H9 (cell line): Measurements from ENCODE around the gene HTRA3. TPM values are rescaled to one million over a fixed set of nuclear protein-coding genes. Genes with fewer than 3 reads are reported as not detected.

Source experiments
- DNase-seq: peaks from one replicate; pipeline ENCODE4 v3.0.0-alpha.2; 2017
- H2AFZ ChIP-seq: one replicate; pipeline ENCODE4 v1.6.1; 2013; ENCODE audit warnings: mild to moderate bottlenecking, low read length, control low read depth, moderate library complexity
- H2AK5ac ChIP-seq: 2 replicates; pipeline ENCODE4 v1.6.1; 2013; ENCODE audit warnings: low read length, control low read depth, mixed read lengths; ENCODE audit not compliant: insufficient read length
- H2BK120ac ChIP-seq: one replicate; pipeline ENCODE4 v1.6.1; 2013; ENCODE audit warnings: low read depth, mild to moderate bottlenecking, low read length, control low read depth, inconsistent platforms; ENCODE audit not compliant: poor library complexity, severe bottlenecking
- H2BK12ac ChIP-seq: 2 replicates; pipeline ENCODE4 v1.6.1; 2013; ENCODE audit warnings: low read length, control low read depth, mixed read lengths, low read depth; ENCODE audit not compliant: insufficient read length
- H2BK15ac ChIP-seq: 2 replicates; pipeline ENCODE4 v1.6.1; 2013; ENCODE audit warnings: low read depth, low read length, control low read depth
- H2BK20ac ChIP-seq: one replicate; pipeline ENCODE4 v1.6.1; 2013; ENCODE audit warnings: low read depth, mild to moderate bottlenecking, low read length, control low read depth, inconsistent platforms; ENCODE audit not compliant: poor library complexity, severe bottlenecking
- H2BK5ac ChIP-seq: 2 replicates; pipeline ENCODE4 v1.6.1; 2013; ENCODE audit warnings: low read length, control low read depth, mixed read lengths; ENCODE audit not compliant: insufficient read length
- H3K14ac ChIP-seq: 2 replicates; pipeline ENCODE4 v1.6.1; 2013; ENCODE audit warnings: low read length, control low read depth; ENCODE audit not compliant: insufficient read depth
- H3K18ac ChIP-seq: 2 replicates; pipeline ENCODE4 v1.6.1; 2013; ENCODE audit warnings: low read depth, mild to moderate bottlenecking, mixed read lengths, low read length, control low read depth; ENCODE audit not compliant: insufficient read length
- H3K23ac ChIP-seq: 2 replicates; pipeline ENCODE4 v1.6.1; 2013; ENCODE audit warnings: low read length, control low read depth, mixed read lengths, low read depth; ENCODE audit not compliant: insufficient read length
- H3K23me2 ChIP-seq: 2 replicates; pipeline ENCODE4 v1.6.1; 2013; ENCODE audit warnings: low read depth, mild to moderate bottlenecking, mixed read lengths, low read length, control low read depth; ENCODE audit not compliant: insufficient read length, poor library complexity, severe bottlenecking
- H3K27ac ChIP-seq: 2 replicates; pipeline ENCODE4 v1.5.1; 2013; ENCODE audit warnings: low read length, control low read depth, mixed read lengths, low read depth; ENCODE audit not compliant: insufficient read length
- H3K27me3 ChIP-seq: 2 replicates; pipeline ENCODE4 v1.6.1; 2013; ENCODE audit warnings: low read length, control low read depth, inconsistent platforms; ENCODE audit not compliant: insufficient read depth
- H3K4ac ChIP-seq: 2 replicates; pipeline ENCODE4 v1.6.1; 2013; ENCODE audit warnings: low read depth, mild to moderate bottlenecking, control low read depth, inconsistent platforms, low read length, moderate library complexity
- H3K4me1 ChIP-seq: 2 replicates; pipeline ENCODE4 v1.6.1; 2013; ENCODE audit warnings: low read length, control low read depth, inconsistent platforms; ENCODE audit not compliant: insufficient read depth
- H3K4me2 ChIP-seq: 2 replicates; pipeline ENCODE4 v1.6.1; 2013; ENCODE audit warnings: low read length, control low read depth, mixed read lengths; ENCODE audit not compliant: insufficient read length, insufficient read depth
- H3K56ac ChIP-seq: 2 replicates; pipeline ENCODE4 v1.6.1; 2013; ENCODE audit warnings: low read depth, mild to moderate bottlenecking, mixed read lengths, low read length, control low read depth; ENCODE audit not compliant: insufficient read length
- H3K79me1 ChIP-seq: 2 replicates; pipeline ENCODE4 v1.6.1; 2013; ENCODE audit warnings: low read depth, mild to moderate bottlenecking, moderate library complexity, low read length, control low read depth, inconsistent platforms; ENCODE audit not compliant: insufficient read depth, poor library complexity, severe bottlenecking
- H3K79me2 ChIP-seq: 2 replicates; pipeline ENCODE4 v1.6.1; 2013; ENCODE audit warnings: low read length, control low read depth, inconsistent platforms; ENCODE audit not compliant: insufficient read depth
- H3K9ac ChIP-seq: 2 replicates; pipeline ENCODE4 v1.6.1; 2013; ENCODE audit warnings: low read length, control low read depth, mixed read lengths; ENCODE audit not compliant: insufficient read length; ENCODE audit errors: extremely low read depth
- H3K9me3 ChIP-seq: one replicate; pipeline ENCODE4 v1.6.1; 2013; ENCODE audit warnings: low read depth, low read length, inconsistent platforms; ENCODE audit not compliant: control insufficient read depth
- H3T11ph ChIP-seq: one replicate; pipeline ENCODE4 v1.6.1; 2013; ENCODE audit warnings: mild to moderate bottlenecking, low read length, control low read depth, inconsistent platforms
- H4K20me1 ChIP-seq: one replicate; pipeline ENCODE4 v1.6.1; 2013; ENCODE audit not compliant: control insufficient read depth, insufficient read length, insufficient read depth
- H4K5ac ChIP-seq: 2 replicates; pipeline ENCODE4 v1.6.1; 2013; ENCODE audit warnings: low read depth, mild to moderate bottlenecking, mixed read lengths, low read length, control low read depth; ENCODE audit not compliant: insufficient read length
- H4K8ac ChIP-seq: replicated peaks from 2 replicates; pipeline ENCODE4 v1.6.1; 2013; ENCODE audit warnings: low read length, control low read depth, mixed read lengths, low read depth; ENCODE audit not compliant: insufficient read length
- H4K91ac ChIP-seq: 2 replicates; pipeline ENCODE4 v1.6.1; 2013; ENCODE audit warnings: low read depth, mild to moderate bottlenecking, moderate library complexity, mixed read lengths, low read length, control low read depth; ENCODE audit not compliant: insufficient read length
- H3K27ac Mint-ChIP-seq, 3 experiments: 2 replicates in 2 of 3; 3 replicates in 1 of 3; pipeline ENCODE4 v1.8.0; 2020 to 2021; ENCODE audit warnings: mixed read lengths in 3 of 3, mild to moderate bottlenecking in 1 of 3, moderate library complexity in 1 of 3
- H3K27me3 Mint-ChIP-seq: 2 replicates; pipeline ENCODE4 v1.8.0; 2021; ENCODE audit warnings: low read depth, mild to moderate bottlenecking, moderate library complexity, mixed read lengths
- H3K36me3 Mint-ChIP-seq, 3 experiments: 2 replicates in 2 of 3; 3 replicates in 1 of 3; pipeline ENCODE4 v1.8.0; 2020 to 2021; ENCODE audit warnings: low read depth in 3 of 3, mixed read lengths in 3 of 3; ENCODE audit not compliant: insufficient read depth in 1 of 3
- H3K4me1 Mint-ChIP-seq, 2 experiments: 2 replicates each; pipeline ENCODE4 v1.8.0; 2020; ENCODE audit warnings: mixed read lengths in 2 of 2
- H3K4me3 Mint-ChIP-seq, 2 experiments: 2 replicates in 1 of 2; 3 replicates in 1 of 2; pipeline ENCODE4 v1.8.0; 2020 to 2021; ENCODE audit warnings: mild to moderate bottlenecking in 2 of 2, mixed read lengths in 2 of 2, moderate library complexity in 1 of 2
- H3K9me3 Mint-ChIP-seq, 2 experiments: 2 replicates in 1 of 2; 3 replicates in 1 of 2; pipeline ENCODE4 v1.8.0; 2020; ENCODE audit warnings: mild to moderate bottlenecking in 2 of 2, mixed read lengths in 2 of 2, moderate library complexity in 1 of 2
- WGBS: extraction: QIAGEN DNeasy Blood & Tissue Kit; methylation state at CpG from one replicate; pipeline ENCODE4 v1.1.7; 2013; ENCODE audit warnings: missing lambda C conversion rate, low lambda C conversion rate, mixed read lengths; ENCODE audit not compliant: insufficient read length; ENCODE audit errors: extremely low coverage; 5-methylcytosine and 5-hydroxymethylcytosine counted together
- total RNA-seq: library from RNA; stranded (reverse); gene quantifications from 2 replicates; pipeline ENCODE4 v1.2.1, GENCODE V29; 2021
- TF ChIP-seq, protein P1 (sequence below): fragments of 200-600 bp; sonication (generic); conservative IDR thresholded peaks from 3 replicates; pipeline ENCODE4 v1.8.0; 2021; ENCODE audit warnings: antibody characterized with exemption, mild to moderate bottlenecking

HTRA3 gene
- total RNA-seq, 1 experiment from 2014 or later = 3.0 TPM

DNA sequence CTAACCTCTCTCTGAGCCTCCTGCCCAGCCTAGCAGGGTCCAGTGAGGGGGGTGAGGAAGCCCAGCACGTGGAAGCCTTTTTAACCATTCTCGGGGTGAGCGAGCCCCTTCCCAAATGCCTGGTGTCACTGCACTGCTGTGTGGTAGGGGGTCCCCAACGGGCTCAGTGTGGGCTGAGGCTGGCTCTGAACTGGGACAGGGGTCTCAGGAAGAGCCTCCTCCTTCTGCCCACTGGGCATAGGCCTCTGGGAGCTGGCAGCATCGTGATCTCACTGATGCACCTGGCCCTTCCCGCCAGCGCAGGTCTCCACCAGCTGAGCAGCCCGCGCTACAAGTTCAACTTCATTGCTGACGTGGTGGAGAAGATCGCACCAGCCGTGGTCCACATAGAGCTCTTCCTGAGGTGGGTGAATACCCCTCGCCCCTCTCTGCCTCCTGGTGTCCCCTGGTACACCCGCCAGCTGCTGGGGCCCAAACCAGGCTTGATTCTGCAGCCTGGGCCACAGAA is 12.6 kb downstream of the HTRA3 start:
- Histone ChIP-seq H3K14ac (no peak overlapping the region), H4K8ac (no peak overlapping the region), H3K79me1 (no peaks in the 10 kb centered on the region), H3K27ac (no peak overlapping the region), H4K5ac (no peak overlapping the region), H2BK5ac (no peak overlapping the region), H3K23me2 (no peaks in the 10 kb centered on the region), H3K9ac (no peak overlapping the region), H3K18ac (no peak overlapping the region), H3K56ac (no peak overlapping the region), H4K91ac (no peak overlapping the region), H2BK120ac (no peak overlapping the region), H3K4me2 (no peak overlapping the region), H3K4me1 (no peaks in the 10 kb centered on the region), H3T11ph (no peak overlapping the region), H2AFZ (no peak overlapping the region), H3K4ac (no peak overlapping the region), H2AK5ac (no peak overlapping the region), H3K23ac (no peak overlapping the region), H2BK15ac (no peak overlapping the region), H4K20me1 (peaks cover 3% of the 10 kb centered on the region), H3K79me2 (no peaks in the 10 kb centered on the region), H2BK20ac (no peak overlapping the region), H3K27me3 (no peaks in the 10 kb centered on the region), H3K9me3 (no peaks in the 10 kb centered on the region), H2BK12ac (no peak overlapping the region)
- H3K27ac Mint-ChIP-seq = no peak overlapping the region
- peaks cover 1% of the 10 kb centered on the region; the same call in 1 of the 2 replicates for H3K27me3 Mint-ChIP-seq
- TF ChIP-seq, protein P1, sequence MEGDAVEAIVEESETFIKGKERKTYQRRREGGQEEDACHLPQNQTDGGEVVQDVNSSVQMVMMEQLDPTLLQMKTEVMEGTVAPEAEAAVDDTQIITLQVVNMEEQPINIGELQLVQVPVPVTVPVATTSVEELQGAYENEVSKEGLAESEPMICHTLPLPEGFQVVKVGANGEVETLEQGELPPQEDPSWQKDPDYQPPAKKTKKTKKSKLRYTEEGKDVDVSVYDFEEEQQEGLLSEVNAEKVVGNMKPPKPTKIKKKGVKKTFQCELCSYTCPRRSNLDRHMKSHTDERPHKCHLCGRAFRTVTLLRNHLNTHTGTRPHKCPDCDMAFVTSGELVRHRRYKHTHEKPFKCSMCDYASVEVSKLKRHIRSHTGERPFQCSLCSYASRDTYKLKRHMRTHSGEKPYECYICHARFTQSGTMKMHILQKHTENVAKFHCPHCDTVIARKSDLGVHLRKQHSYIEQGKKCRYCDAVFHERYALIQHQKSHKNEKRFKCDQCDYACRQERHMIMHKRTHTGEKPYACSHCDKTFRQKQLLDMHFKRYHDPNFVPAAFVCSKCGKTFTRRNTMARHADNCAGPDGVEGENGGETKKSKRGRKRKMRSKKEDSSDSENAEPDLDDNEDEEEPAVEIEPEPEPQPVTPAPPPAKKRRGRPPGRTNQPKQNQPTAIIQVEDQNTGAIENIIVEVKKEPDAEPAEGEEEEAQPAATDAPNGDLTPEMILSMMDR = no peak
- H3K4me1 Mint-ChIP-seq = no peaks in the 10 kb centered on the region
- no peak overlapping the region for H3K4me3 Mint-ChIP-seq
- H3K9me3 Mint-ChIP-seq = no peaks in the 10 kb centered on the region
- H3K36me3 Mint-ChIP-seq = no peaks in the 10 kb centered on the region; a peak in 1 of 7 replicates
- WGBS = no CpG with 5 or more reads among the region's 14 CpGs
- no peak for DNase-seq
